Chondrocyte (in vitro differentiated cells): Measurements from ENCODE around the gene SLC26A6. TPM values are rescaled to one million over a fixed set of nuclear protein-coding genes. Genes with fewer than 3 reads are reported as not detected.

ENCODE experiments used
- DNase-seq: peaks from one replicate; pipeline ENCODE4 v3.0.0; 2021; ENCODE audit warnings: mixed read lengths, low spot score
- H3K27ac Mint-ChIP-seq: one replicate; pipeline ENCODE4 v1.8.0; 2021; ENCODE audit warnings: mild to moderate bottlenecking, moderate library complexity, mixed read lengths; ENCODE audit not compliant: unreplicated experiment
- H3K27me3 Mint-ChIP-seq: 2 replicates; pipeline ENCODE4 v1.8.0; 2021; ENCODE audit warnings: low read depth, mixed read lengths
- H3K36me3 Mint-ChIP-seq: 2 replicates; pipeline ENCODE4 v1.8.0; 2021; ENCODE audit warnings: low read depth, mixed read lengths
- H3K4me1 Mint-ChIP-seq: 2 replicates; pipeline ENCODE4 v1.8.0; 2021; ENCODE audit warnings: low read depth, mild to moderate bottlenecking, mixed read lengths
- H3K4me3 Mint-ChIP-seq: one replicate; pipeline ENCODE4 v1.8.0; 2021; ENCODE audit warnings: mild to moderate bottlenecking, moderate library complexity, mixed read lengths; ENCODE audit not compliant: unreplicated experiment
- H3K9me3 Mint-ChIP-seq: 2 replicates; pipeline ENCODE4 v1.8.0; 2021; ENCODE audit warnings: low read depth, mixed read lengths
- CTCF ChIP-seq: fragments of 200-600 bp; sonication (generic); IDR thresholded peaks from 2 replicates; pipeline ENCODE4 v1.5.0; 2021; ENCODE audit warnings: antibody characterized with exemption, mild to moderate bottlenecking, moderate library complexity
- total RNA-seq: library from RNA; stranded (reverse); gene quantifications from 3 replicates; pipeline ENCODE4 v1.2.1, GENCODE V29; 2021

SLC26A6 gene
- total RNA-seq, 1 donor from 2014 or later: 70.5 TPM

GRCh38 chr3:48609088-48610005 is 25.9 kb downstream of the SLC26A6 start, which contains the start of gene UQCRC1:
Gene UQCRC1 (minus strand): TSS chr3:48609646. CDS start chr3:48609620, 26 bp downstream.
- no peaks in the 10 kb centered on the region for H3K9me3 Mint-ChIP-seq
- H3K4me1 Mint-ChIP-seq: peaks cover 24% of the 10 kb centered on the region
- peak; percentile 82 for TF ChIP-seq CTCF
- peak within 1 kb of the TSS; percentile 91 for H3K27ac Mint-ChIP-seq
- no peaks in the 10 kb centered on the region for H3K27me3 Mint-ChIP-seq
- peak; percentile 97 for DNase-seq
- H3K4me3 Mint-ChIP-seq: peak within 1 kb of the TSS; percentile 94
- H3K36me3 Mint-ChIP-seq: peaks cover 15% of the 10 kb centered on the region

GRCh38 chr3:48607519-48607918 is 27.7 kb downstream of the SLC26A6 start:
- Mint-ChIP-seq H3K9me3 (no peaks in the 10 kb centered on the region), H3K27me3 (no peaks in the 10 kb centered on the region), H3K4me1 (peaks cover 17% of the 10 kb centered on the region), H3K4me3 (peak overlapping the region; percentile 94), H3K27ac (peak overlapping the region; percentile 8), H3K36me3 (peaks cover 26% of the 10 kb centered on the region)
- DNase-seq: no peak
- no peak for TF ChIP-seq CTCF

- Mint-ChIP-seq H3K36me3 (peaks cover 47% of the 10 kb centered on the region), H3K27me3 (no peaks in the 10 kb centered on the region), H3K9me3 (no peaks in the 10 kb centered on the region), H3K4me3 (no peak overlapping the region), H3K4me1 (peaks cover 43% of the 10 kb centered on the region), H3K27ac (no peak overlapping the region)
- no peak for TF ChIP-seq CTCF
- no peak for DNase-seq
These were observed 33.7 kb downstream of the SLC26A6 start for GRCh38 chr3:48601622-48601994.

GRCh38 chr3:48600711-48601621 is 34.3 kb downstream of the SLC26A6 start:
- H3K27ac Mint-ChIP-seq: peak overlapping the region; percentile 49

More at GRCh38 chr3:48600711-48601621, 34.3 kb downstream of the SLC26A6 start:
- no peaks in the 10 kb centered on the region for H3K27me3 Mint-ChIP-seq
- peaks cover 46% of the 10 kb centered on the region for H3K36me3 Mint-ChIP-seq
- no peaks in the 10 kb centered on the region for H3K9me3 Mint-ChIP-seq
- DNase-seq: no peak
- peaks cover 50% of the 10 kb centered on the region for H3K4me1 Mint-ChIP-seq
- H3K4me3 Mint-ChIP-seq: no peak overlapping the region
- TF ChIP-seq CTCF: no peak
